Measurements from ENCODE around the gene PCNX2. TPM values are rescaled to one million over a fixed set of nuclear protein-coding genes. Genes with fewer than 3 reads are reported as not detected.

Gene PCNX2
- total RNA-seq, 4 donors from 2014 or later = 5.9 to 21.7 (median 10.3) TPM

GRCh38 chr1:233216009-233216408 is 79.5 kb downstream of the PCNX2 start:
- Histone ChIP-seq H3K4me3 (no peak overlapping the region), H3K9me3 (no peaks in the 10 kb centered on the region), H3K36me3 (peaks cover 0 to 9% of the 10 kb centered on the region in 2 donors), H3K27ac (no peak overlapping the region), H3K27me3 (no peaks in the 10 kb centered on the region), H3K4me1 (no peaks in the 10 kb centered on the region)
- ATAC-seq = no peak
- 91 to 98% methylated on average over 4 of the region's 4 CpGs for WGBS, 2 donors (ENCODE audit: low coverage in 1 of 2)
- TF ChIP-seq POLR2AphosphoS5 (IDR thresholded peaks at IDR 0.05) = no peak
- TF ChIP-seq EP300 (IDR thresholded peaks at IDR 0.05) = no peak
- no peak for TF ChIP-seq POLR2A (IDR thresholded peaks at IDR 0.05)
- TF ChIP-seq, protein P1, sequence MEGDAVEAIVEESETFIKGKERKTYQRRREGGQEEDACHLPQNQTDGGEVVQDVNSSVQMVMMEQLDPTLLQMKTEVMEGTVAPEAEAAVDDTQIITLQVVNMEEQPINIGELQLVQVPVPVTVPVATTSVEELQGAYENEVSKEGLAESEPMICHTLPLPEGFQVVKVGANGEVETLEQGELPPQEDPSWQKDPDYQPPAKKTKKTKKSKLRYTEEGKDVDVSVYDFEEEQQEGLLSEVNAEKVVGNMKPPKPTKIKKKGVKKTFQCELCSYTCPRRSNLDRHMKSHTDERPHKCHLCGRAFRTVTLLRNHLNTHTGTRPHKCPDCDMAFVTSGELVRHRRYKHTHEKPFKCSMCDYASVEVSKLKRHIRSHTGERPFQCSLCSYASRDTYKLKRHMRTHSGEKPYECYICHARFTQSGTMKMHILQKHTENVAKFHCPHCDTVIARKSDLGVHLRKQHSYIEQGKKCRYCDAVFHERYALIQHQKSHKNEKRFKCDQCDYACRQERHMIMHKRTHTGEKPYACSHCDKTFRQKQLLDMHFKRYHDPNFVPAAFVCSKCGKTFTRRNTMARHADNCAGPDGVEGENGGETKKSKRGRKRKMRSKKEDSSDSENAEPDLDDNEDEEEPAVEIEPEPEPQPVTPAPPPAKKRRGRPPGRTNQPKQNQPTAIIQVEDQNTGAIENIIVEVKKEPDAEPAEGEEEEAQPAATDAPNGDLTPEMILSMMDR (IDR thresholded peaks at IDR 0.05) = no peak

DNA sequence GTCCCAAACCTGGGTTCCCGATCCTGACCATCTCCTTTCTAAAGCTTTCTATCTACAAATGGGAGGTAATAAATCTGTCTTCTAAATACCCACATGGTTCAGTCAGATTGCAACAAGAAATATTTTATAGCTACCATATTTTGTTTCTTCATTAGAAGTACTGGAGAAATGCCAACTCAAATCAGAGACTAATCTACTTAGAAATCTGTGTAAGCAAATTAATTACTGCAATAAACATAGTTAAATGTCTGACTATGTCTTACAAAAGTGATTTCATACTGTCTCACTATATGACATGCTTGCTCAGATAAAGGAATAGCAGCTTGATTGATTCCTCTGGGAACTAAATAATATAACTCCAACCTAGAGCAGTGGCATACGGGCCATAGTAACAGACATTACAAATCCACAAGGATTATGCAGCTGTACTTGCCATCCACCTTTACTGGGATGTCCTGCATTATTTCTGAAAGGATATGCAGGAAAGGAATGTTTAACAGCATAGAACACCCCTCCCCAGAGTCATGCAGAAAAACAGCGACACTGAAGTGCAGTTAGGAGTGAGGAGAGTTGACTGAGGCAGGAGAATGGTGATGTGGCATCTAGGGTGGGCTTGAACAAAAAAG is 80.3 kb downstream of the PCNX2 start:
- H3K36me3 ChIP-seq = peaks cover 0 to 4% of the 10 kb centered on the region in 2 donors
- no peaks in the 10 kb centered on the region for H3K4me1 ChIP-seq
- no peak overlapping the region for H3K27ac ChIP-seq
- H3K4me3 ChIP-seq = no peak overlapping the region
- no peak for ATAC-seq
- TF ChIP-seq EP300 (IDR thresholded peaks at IDR 0.05) (no peak), POLR2A (IDR thresholded peaks at IDR 0.05) (no peak), POLR2AphosphoS5 (IDR thresholded peaks at IDR 0.05) (no peak)
- TF ChIP-seq, protein P1 (IDR thresholded peaks at IDR 0.05) = no peak
- no peaks in the 10 kb centered on the region for H3K9me3 ChIP-seq
- H3K27me3 ChIP-seq = no peaks in the 10 kb centered on the region
- whole genome bisulfite sequencing, 2 donors (ENCODE audit: low coverage in 1 of 2) = 82 to 91% methylated on average over 2 to 3 of the region's 3 CpGs

DNA sequence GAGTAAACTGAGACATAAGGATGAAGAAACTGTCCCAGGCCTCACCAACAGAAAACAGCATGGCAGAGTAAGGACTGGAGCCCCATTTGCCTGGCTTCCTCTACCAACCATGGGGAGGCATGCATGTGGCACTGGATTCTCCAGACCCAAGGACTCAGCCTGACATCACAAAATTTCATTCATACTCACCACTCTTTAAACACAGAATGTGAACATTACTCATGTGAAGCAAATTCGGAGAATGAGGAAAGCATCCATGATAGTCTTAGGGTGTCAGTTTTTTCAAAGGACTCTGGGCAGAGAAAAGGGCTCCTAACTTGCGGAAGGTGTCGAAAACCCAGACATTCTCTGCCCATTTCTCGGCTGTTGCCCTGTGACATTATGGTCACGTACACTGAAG is 83.9 kb downstream of the PCNX2 start:
- TF ChIP-seq, protein P1 (IDR thresholded peaks at IDR 0.05) = no peak
- TF ChIP-seq POLR2A (IDR thresholded peaks at IDR 0.05) = no peak
- no peak for TF ChIP-seq POLR2AphosphoS5 (IDR thresholded peaks at IDR 0.05)
- no peak for TF ChIP-seq EP300 (IDR thresholded peaks at IDR 0.05)
- no peak for ATAC-seq
- Histone ChIP-seq H3K4me3 (no peak overlapping the region), H3K27me3 (no peaks in the 10 kb centered on the region), H3K27ac (no peak overlapping the region), H3K9me3 (no peaks in the 10 kb centered on the region), H3K4me1 (no peaks in the 10 kb centered on the region), H3K36me3 (no peaks in the 10 kb centered on the region)
- WGBS, 2 donors (ENCODE audit: low coverage in 1 of 2) = 94 to 99% methylated on average over 5 of the region's 5 CpGs

DNA sequence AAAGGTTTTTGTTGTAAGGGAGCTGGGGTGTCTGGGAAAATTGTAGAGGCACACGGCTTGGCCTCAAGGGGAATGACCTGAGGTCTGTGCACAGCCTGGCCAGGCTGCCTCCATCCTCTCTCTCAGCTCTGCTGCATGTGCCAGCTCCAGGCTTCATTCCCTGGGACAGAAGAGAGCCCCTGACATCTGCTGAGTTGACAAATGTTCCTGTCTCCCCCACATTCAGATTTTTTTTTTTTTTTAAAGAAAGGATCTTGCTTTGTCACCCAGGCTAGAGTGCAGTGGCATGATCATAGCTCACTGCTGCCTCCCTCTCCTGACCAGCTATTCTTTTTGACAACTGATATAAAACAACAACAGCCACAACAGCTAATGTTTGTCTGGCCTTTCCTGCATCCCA is 84.4 kb downstream of the PCNX2 start:
- H3K27me3 ChIP-seq = no peaks in the 10 kb centered on the region
- no peak for TF ChIP-seq POLR2AphosphoS5 (IDR thresholded peaks at IDR 0.05)
- no peak for TF ChIP-seq EP300 (IDR thresholded peaks at IDR 0.05)
- no peak for TF ChIP-seq POLR2A (IDR thresholded peaks at IDR 0.05)
- TF ChIP-seq, protein P1 (IDR thresholded peaks at IDR 0.05) = no peak
- WGBS, 2 donors (ENCODE audit: low coverage in 1 of 2) = 43 to 80% methylated on average over 1 of the region's 1 CpG
- no peak for ATAC-seq
- no peak overlapping the region for H3K27ac ChIP-seq
- H3K4me1 ChIP-seq = no peaks in the 10 kb centered on the region
- no peak overlapping the region for H3K4me3 ChIP-seq
- H3K36me3 ChIP-seq = no peaks in the 10 kb centered on the region
- no peaks in the 10 kb centered on the region for H3K9me3 ChIP-seq

DNA sequence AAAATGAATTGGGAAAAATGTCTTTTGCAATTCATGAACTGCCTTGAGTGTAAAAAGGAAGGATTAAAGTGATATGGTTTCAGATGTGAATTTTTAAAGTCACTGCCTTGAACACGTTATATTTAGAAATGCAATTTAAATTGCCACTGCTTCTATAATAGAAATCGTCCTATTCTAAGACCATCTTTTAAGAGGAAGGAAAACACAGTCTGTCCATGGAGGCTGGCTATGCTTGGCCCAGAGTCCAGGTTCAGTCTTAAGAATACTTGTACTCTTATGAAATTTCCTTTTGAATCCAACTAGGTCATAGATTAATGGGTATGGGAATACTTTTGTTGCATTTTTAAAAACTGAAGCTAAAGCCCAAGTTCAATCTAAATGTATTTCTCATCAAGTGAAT is 86.0 kb downstream of the PCNX2 start:
- Histone ChIP-seq H3K4me3 (no peak overlapping the region), H3K27me3 (no peaks in the 10 kb centered on the region), H3K9me3 (no peaks in the 10 kb centered on the region), H3K27ac (no peak overlapping the region), H3K4me1 (no peaks in the 10 kb centered on the region), H3K36me3 (peaks cover 0 to 3% of the 10 kb centered on the region in 2 donors)
- TF ChIP-seq, protein P1 (IDR thresholded peaks at IDR 0.05) = no peak
- no peak for TF ChIP-seq POLR2A (IDR thresholded peaks at IDR 0.05)
- no peak for TF ChIP-seq POLR2AphosphoS5 (IDR thresholded peaks at IDR 0.05)
- no peak for TF ChIP-seq EP300 (IDR thresholded peaks at IDR 0.05)
- 56 to 70% methylated on average over 2 of the region's 2 CpGs for WGBS, 2 donors (ENCODE audit: low coverage in 1 of 2)
- no peak for ATAC-seq
